Mesenchymal stem cell (in vitro differentiated cells and primary cell): ENCODE measurements around the gene BACE2.
A peak's percentile ranks its signal among the peaks of the same experiment; 100 is the strongest.

Experiments
- DNase-seq: peaks from one replicate; pipeline ENCODE4 v3.0.0-alpha.2; 2013
- H2AFZ ChIP-seq: one replicate; pipeline ENCODE4 v1.6.1; 2013; ENCODE audit warnings: low read depth, mild to moderate bottlenecking, control low read depth, inconsistent platforms, low read length, moderate library complexity
- H2AK5ac ChIP-seq: 2 replicates; pipeline ENCODE4 v1.6.1; 2013; ENCODE audit warnings: low read length, moderate library complexity, mild to moderate bottlenecking, inconsistent platforms; ENCODE audit not compliant: severe bottlenecking
- H2BK120ac ChIP-seq: one replicate; pipeline ENCODE4 v1.6.1; 2013; ENCODE audit warnings: low read depth, mild to moderate bottlenecking, inconsistent platforms, low read length, moderate library complexity
- H2BK12ac ChIP-seq, 2 experiments: one replicate each; pipeline ENCODE4 v1.6.1; 2013; ENCODE audit warnings: inconsistent platforms in 2 of 2, low read length in 2 of 2, mild to moderate bottlenecking in 2 of 2, moderate library complexity in 2 of 2, control low read depth in 1 of 2
- H2BK15ac ChIP-seq: one replicate; pipeline ENCODE4 v1.6.1; 2013; ENCODE audit warnings: mild to moderate bottlenecking, low read depth, inconsistent platforms; ENCODE audit not compliant: poor library complexity, severe bottlenecking
- H2BK5ac ChIP-seq: 2 replicates; pipeline ENCODE4 v1.6.1; 2013; ENCODE audit warnings: low read depth, mild to moderate bottlenecking, low read length, control low read depth, inconsistent platforms; ENCODE audit not compliant: poor library complexity, severe bottlenecking
- H3K14ac ChIP-seq, 2 experiments: one replicate each; pipeline ENCODE4 v1.6.1; 2013; ENCODE audit warnings: inconsistent platforms in 2 of 2, low read length in 2 of 2, control low read depth in 1 of 2, mild to moderate bottlenecking in 1 of 2, moderate library complexity in 1 of 2
- H3K18ac ChIP-seq, 2 experiments: one replicate each; pipeline ENCODE4 v1.6.1; 2013; ENCODE audit warnings: inconsistent platforms in 2 of 2, low read length in 2 of 2, control low read depth in 1 of 2, low read depth in 1 of 2, mild to moderate bottlenecking in 1 of 2
- H3K23ac ChIP-seq, 2 experiments: one replicate each; pipeline ENCODE4 v1.6.1; 2013; ENCODE audit warnings: inconsistent platforms in 2 of 2, low read length in 2 of 2, mild to moderate bottlenecking in 2 of 2, moderate library complexity in 2 of 2, control low read depth in 1 of 2
- H3K27ac ChIP-seq: 2 replicates; pipeline ENCODE4 v1.5.1; 2013; ENCODE audit warnings: mild to moderate bottlenecking, moderate library complexity, low read length, control low read depth, inconsistent platforms; ENCODE audit not compliant: poor library complexity, severe bottlenecking
- H3K27me3 ChIP-seq, 2 experiments: 2 replicates each; pipeline versions ENCODE4 v1.6.1 to v1.7.0; 2013; ENCODE audit warnings: low read length in 2 of 2, mild to moderate bottlenecking in 2 of 2, moderate library complexity in 2 of 2, control low read depth in 1 of 2, inconsistent platforms in 1 of 2; ENCODE audit not compliant: control insufficient read depth in 1 of 2, insufficient read depth in 1 of 2
- H3K36me3 ChIP-seq, 2 experiments: 2 replicates each; pipeline versions ENCODE4 v1.6.1 to v1.7.0; 2013; ENCODE audit warnings: low read length in 2 of 2, control low read depth in 1 of 2, inconsistent platforms in 1 of 2, low read depth in 1 of 2, mild to moderate bottlenecking in 1 of 2; ENCODE audit not compliant: insufficient read depth in 2 of 2, control insufficient read depth in 1 of 2
- H3K4ac ChIP-seq, 2 experiments: one replicate each; pipeline ENCODE4 v1.6.1; 2013; ENCODE audit warnings: inconsistent platforms in 2 of 2, low read length in 2 of 2, mild to moderate bottlenecking in 2 of 2, moderate library complexity in 2 of 2, control low read depth in 1 of 2, low read depth in 1 of 2
- H3K4me1 ChIP-seq: 2 replicates; pipeline ENCODE4 v1.6.1; 2013; ENCODE audit warnings: low read depth, low read length, control low read depth; ENCODE audit not compliant: control insufficient read depth, insufficient read depth
- H3K4me2 ChIP-seq: 2 replicates; pipeline ENCODE4 v1.6.1; 2013; ENCODE audit warnings: low read length, mild to moderate bottlenecking, inconsistent platforms; ENCODE audit not compliant: poor library complexity, severe bottlenecking
- H3K4me3 ChIP-seq, 2 experiments: 2 replicates each; pipeline versions ENCODE4 v1.5.1 to v1.7.0; 2013; ENCODE audit warnings: low read length in 2 of 2, mild to moderate bottlenecking in 2 of 2, control low read depth in 1 of 2, low read depth in 1 of 2; ENCODE audit not compliant: insufficient read depth in 1 of 2
- H3K79me1 ChIP-seq: replicated peaks from 2 replicates; pipeline ENCODE4 v1.6.1; 2013; ENCODE audit warnings: mild to moderate bottlenecking, control low read depth, low read length, inconsistent platforms; ENCODE audit not compliant: poor library complexity, severe bottlenecking
- H3K9ac ChIP-seq: 2 replicates; pipeline ENCODE4 v1.7.0; 2013; ENCODE audit warnings: mild to moderate bottlenecking, low read length, moderate library complexity
- H3K9me3 ChIP-seq: 2 replicates; pipeline ENCODE4 v1.7.0; 2013; ENCODE audit warnings: mild to moderate bottlenecking, low read length; ENCODE audit not compliant: control insufficient read depth
- H4K8ac ChIP-seq: one replicate; pipeline ENCODE4 v1.6.1; 2013; ENCODE audit warnings: inconsistent platforms, mild to moderate bottlenecking, low read length, moderate library complexity
- H4K91ac ChIP-seq: one replicate; pipeline ENCODE4 v1.6.1; 2013; ENCODE audit warnings: mild to moderate bottlenecking, low read length, inconsistent platforms
- WGBS: methylation state at CpG from one replicate; pipeline ENCODE4 v1.1.7; 2013; ENCODE audit warnings: mixed read lengths; 5-methylcytosine and 5-hydroxymethylcytosine counted together

Gene BACE2

DNA sequence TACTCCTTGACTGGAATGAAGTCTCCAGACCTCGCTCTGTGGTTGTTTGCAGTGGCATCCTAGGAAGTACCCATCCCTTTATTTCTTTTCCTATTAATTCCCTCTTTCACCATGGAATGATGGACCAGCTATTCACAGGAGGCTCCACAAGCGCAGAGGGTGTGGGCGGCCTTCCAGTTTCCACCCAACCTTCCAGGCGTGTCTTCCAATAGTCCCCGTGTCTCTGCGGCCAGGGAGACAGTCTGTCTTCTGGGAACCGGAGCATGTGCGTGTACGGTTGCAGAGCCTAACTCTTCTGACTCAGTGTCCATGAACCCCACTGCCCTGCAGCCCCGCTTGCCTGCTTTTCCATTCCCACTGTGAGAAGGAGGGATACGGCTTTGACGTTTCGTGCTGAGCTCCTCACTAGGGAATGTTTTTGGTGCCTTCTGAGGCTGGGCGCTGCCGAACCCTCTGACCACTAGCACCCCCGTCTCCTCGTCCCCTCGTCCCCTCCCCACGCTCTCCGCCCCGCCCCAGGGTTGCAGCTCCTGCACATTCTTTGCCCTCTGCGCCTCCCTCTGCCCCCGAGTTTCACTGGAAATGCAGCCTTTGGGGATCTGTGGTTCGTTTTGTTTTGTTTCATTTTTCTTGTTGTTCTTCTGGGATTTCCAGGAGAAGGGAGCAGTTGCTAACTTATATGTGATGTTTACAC is 122.3 kb downstream of the BACE2 start:
- Histone ChIP-seq H3K4me2 (no peak overlapping the region), H3K14ac (peak overlapping the region in 1 of 2 experiments; percentile 24)

DNA sequence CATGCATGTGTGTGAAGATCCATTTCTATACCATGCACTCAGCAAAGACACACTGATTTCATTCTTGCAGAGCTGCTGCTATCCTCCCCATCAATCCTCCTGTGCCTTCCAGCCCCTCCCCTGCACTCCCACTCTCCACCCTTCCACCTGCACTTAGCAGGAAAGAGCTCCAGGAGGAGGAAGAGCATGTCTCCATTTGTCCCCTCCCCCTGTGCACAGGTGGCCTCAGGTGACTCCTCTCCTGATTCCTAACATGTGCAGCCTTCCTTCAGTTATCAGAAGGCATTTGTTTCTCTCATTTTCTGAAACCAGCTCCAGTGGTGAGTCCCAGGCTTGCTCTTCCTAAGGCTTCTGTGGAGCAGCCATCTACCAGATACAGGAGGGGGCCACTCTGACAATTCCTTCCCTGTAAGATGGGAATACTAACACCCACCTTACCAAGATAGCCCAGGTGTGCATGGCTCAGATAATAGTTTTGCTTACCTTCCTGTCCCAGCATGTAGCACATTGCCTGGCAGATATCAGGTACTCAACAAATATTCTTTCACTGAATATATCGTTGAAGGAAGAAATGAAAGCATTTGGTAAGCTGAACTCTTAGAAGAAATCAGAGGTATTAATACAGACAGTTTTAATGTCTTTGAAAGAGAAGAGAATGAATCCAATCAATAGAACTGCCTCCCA is 126.7 kb downstream of the BACE2 start:
- Histone ChIP-seq H3K9ac (no peak overlapping the region), H3K27me3 (peaks cover 4 to 60% of the 10 kb centered on the region in 2 experiments)
- no CpG with 5 or more reads among the region's 1 CpG for WGBS

More for the DNA sequence above, 122.3 kb downstream of the BACE2 start:
- Histone ChIP-seq H2BK5ac (no peak overlapping the region), H3K36me3 (no peaks in the 10 kb centered on the region), H3K27ac (no peak overlapping the region), H2BK12ac (no peak overlapping the region), H3K9me3 (no peaks in the 10 kb centered on the region), H3K18ac (no peak overlapping the region), H3K4me3 (peak overlapping the region in 1 of 2 experiments; percentile 54), H3K79me1 (no peaks in the 10 kb centered on the region), H3K4me1 (no peaks in the 10 kb centered on the region), H4K91ac (no peak overlapping the region), H3K9ac (peak overlapping the region; percentile 70), H4K8ac (no peak overlapping the region), H2AK5ac (no peak overlapping the region), H3K27me3 (peaks cover 8 to 41% of the 10 kb centered on the region in 2 experiments), H3K23ac (no peak overlapping the region), H2AFZ (no peak overlapping the region), H2BK15ac (no peak overlapping the region), H3K4ac (no peak overlapping the region), H2BK120ac (no peak overlapping the region)
- 76% methylated on average over 24 of the region's 24 CpGs for WGBS
- DNase-seq: no peak

DNA sequence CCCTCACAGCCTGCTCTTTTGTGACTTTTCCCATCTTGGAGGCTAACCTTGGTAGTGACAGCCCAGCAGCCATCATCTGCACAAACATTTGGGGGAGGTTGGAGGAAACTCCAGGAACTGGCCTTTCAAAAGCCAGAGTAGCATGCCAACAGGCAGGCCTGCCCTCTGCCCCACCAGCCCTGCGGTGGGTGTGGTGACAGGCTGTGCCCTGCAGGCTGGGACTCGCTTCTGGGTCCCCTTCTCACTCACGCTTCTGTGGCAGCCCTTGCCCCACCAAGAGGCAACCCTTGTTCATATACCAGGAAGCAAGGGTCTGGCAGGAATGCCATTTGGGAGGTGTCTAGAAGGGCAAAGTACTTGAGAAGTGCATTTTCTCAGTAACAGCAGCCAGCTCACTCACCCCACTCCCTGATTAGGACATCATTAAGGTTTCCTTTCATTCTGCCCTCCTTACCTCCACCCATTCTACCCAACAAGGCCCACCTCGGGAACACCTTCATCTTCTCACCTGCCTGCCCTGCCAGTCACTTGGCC is 127.8 kb downstream of the BACE2 start:
- H2AFZ ChIP-seq: no peak overlapping the region
- H3K4me3 ChIP-seq: no peak overlapping the region
- H3K4me2 ChIP-seq: no peak overlapping the region
- no peak overlapping the region for H3K23ac ChIP-seq
- H4K91ac ChIP-seq: no peak overlapping the region
- DNase-seq: no peak
- no peak overlapping the region for H3K18ac ChIP-seq
- peaks cover 0 to 59% of the 10 kb centered on the region in 2 experiments for H3K27me3 ChIP-seq
- no peak overlapping the region for H2BK15ac ChIP-seq
- H3K4me1 ChIP-seq: no peaks in the 10 kb centered on the region
- WGBS: 64% methylated on average over 4 of the region's 4 CpGs
- H2BK12ac ChIP-seq: no peak overlapping the region
- H3K27ac ChIP-seq: no peak overlapping the region
- no peak overlapping the region for H3K14ac ChIP-seq
- H2BK120ac ChIP-seq: no peak overlapping the region
- H3K9me3 ChIP-seq: no peaks in the 10 kb centered on the region
- no peak overlapping the region for H2BK5ac ChIP-seq
- no peaks in the 10 kb centered on the region for H3K36me3 ChIP-seq
- H4K8ac ChIP-seq: no peak overlapping the region
- no peaks in the 10 kb centered on the region for H3K79me1 ChIP-seq
- H2AK5ac ChIP-seq: no peak overlapping the region
- no peak overlapping the region for H3K4ac ChIP-seq
- no peak overlapping the region for H3K9ac ChIP-seq

More for the DNA sequence above, 126.7 kb downstream of the BACE2 start:
- Histone ChIP-seq H2AK5ac (no peak overlapping the region), H2BK120ac (no peak overlapping the region), H3K79me1 (no peaks in the 10 kb centered on the region), H3K14ac (no peak overlapping the region), H3K4ac (no peak overlapping the region), H3K9me3 (no peaks in the 10 kb centered on the region), H3K4me3 (no peak overlapping the region), H4K91ac (no peak overlapping the region), H4K8ac (no peak overlapping the region), H2BK12ac (no peak overlapping the region), H2BK5ac (no peak overlapping the region), H3K23ac (no peak overlapping the region), H3K4me1 (no peaks in the 10 kb centered on the region), H3K27ac (no peak overlapping the region), H3K4me2 (no peak overlapping the region), H2AFZ (no peak overlapping the region), H3K36me3 (no peaks in the 10 kb centered on the region), H3K18ac (no peak overlapping the region), H2BK15ac (no peak overlapping the region)
- no peak for DNase-seq

DNA sequence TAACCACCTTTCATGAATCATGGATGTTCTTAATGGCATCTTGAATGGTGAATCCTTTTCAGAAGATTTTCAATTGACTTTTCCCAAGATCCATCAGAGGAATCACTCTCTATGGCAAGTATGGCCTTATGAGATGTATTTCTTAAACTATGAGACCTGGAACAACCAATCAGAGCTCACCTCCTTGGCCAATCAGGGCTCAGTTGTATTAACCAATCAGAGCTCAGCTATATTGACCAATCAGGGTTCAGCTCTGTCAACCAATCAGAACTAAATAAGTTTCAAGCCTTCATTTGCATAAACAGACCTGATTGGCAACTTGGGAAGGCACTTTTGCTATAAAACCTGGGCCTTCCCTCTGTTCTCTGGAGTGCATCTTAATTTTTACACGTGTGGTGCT is 135.0 kb downstream of the BACE2 start:
- Histone ChIP-seq H3K14ac (no peak overlapping the region), H3K36me3 (no peaks in the 10 kb centered on the region), H2BK5ac (no peak overlapping the region), H3K79me1 (no peaks in the 10 kb centered on the region), H4K91ac (no peak overlapping the region), H3K9me3 (no peaks in the 10 kb centered on the region), H2AK5ac (no peak overlapping the region), H2BK15ac (no peak overlapping the region), H2BK120ac (no peak overlapping the region), H3K9ac (no peak overlapping the region), H3K23ac (no peak overlapping the region), H3K4me3 (no peak overlapping the region), H3K4me1 (no peaks in the 10 kb centered on the region), H3K4me2 (no peak overlapping the region), H4K8ac (no peak overlapping the region), H2AFZ (no peak overlapping the region), H2BK12ac (no peak overlapping the region), H3K18ac (no peak overlapping the region), H3K27me3 (peaks cover 0 to 29% of the 10 kb centered on the region in 2 experiments), H3K27ac (no peak overlapping the region), H3K4ac (no peak overlapping the region)
- no peak for DNase-seq
- WGBS: 67% methylated on average over 1 of the region's 1 CpG
